Osteocyte (in vitro differentiated cells): ENCODE measurements around the gene FLAD1. TPM values are rescaled to one million over a fixed set of nuclear protein-coding genes. Genes with fewer than 3 reads are reported as not detected.

ENCODE experiments used
- DNase-seq: peaks from one replicate; pipeline ENCODE4 v3.0.0; 2021; ENCODE audit warnings: mixed read lengths; ENCODE audit not compliant: unreplicated experiment; ENCODE audit errors: extremely low spot score
- H3K27ac Mint-ChIP-seq: one replicate; pipeline ENCODE4 v1.8.0; 2021; ENCODE audit warnings: mild to moderate bottlenecking, mixed read lengths; ENCODE audit not compliant: unreplicated experiment
- H3K27me3 Mint-ChIP-seq: one replicate; pipeline ENCODE4 v1.8.0; 2021; ENCODE audit warnings: mixed read lengths; ENCODE audit not compliant: unreplicated experiment
- H3K36me3 Mint-ChIP-seq: one replicate; pipeline ENCODE4 v1.8.0; 2021; ENCODE audit warnings: mixed read lengths; ENCODE audit not compliant: unreplicated experiment
- H3K4me1 Mint-ChIP-seq: one replicate; pipeline ENCODE4 v1.8.0; 2021; ENCODE audit warnings: mixed read lengths; ENCODE audit not compliant: unreplicated experiment
- H3K4me3 Mint-ChIP-seq: one replicate; pipeline ENCODE4 v1.8.0; 2021; ENCODE audit warnings: mild to moderate bottlenecking, moderate library complexity, mixed read lengths; ENCODE audit not compliant: unreplicated experiment
- H3K9me3 Mint-ChIP-seq: one replicate; pipeline ENCODE4 v1.8.0; 2021; ENCODE audit warnings: mixed read lengths; ENCODE audit not compliant: unreplicated experiment
- CTCF ChIP-seq: fragments of 200-600 bp; sonication (generic); IDR thresholded peaks from 2 replicates; pipeline ENCODE4 v1.5.0; 2021; ENCODE audit warnings: antibody characterized with exemption, mild to moderate bottlenecking, moderate library complexity
- total RNA-seq: library from RNA; stranded (reverse); gene quantifications from 2 replicates; pipeline ENCODE4 v1.2.1, GENCODE V29; 2021

The FLAD1 gene
- total RNA-seq, 1 donor from 2014 or later: 31.2 TPM

- no peaks in the 10 kb centered on the region for H3K27me3 Mint-ChIP-seq
- H3K36me3 Mint-ChIP-seq: no peaks in the 10 kb centered on the region
- H3K9me3 Mint-ChIP-seq: no peaks in the 10 kb centered on the region
- peak overlapping the region; percentile 59 for H3K27ac Mint-ChIP-seq
- DNase-seq: no peak
- TF ChIP-seq CTCF: no peak
- peaks cover 38% of the 10 kb centered on the region for H3K4me1 Mint-ChIP-seq
- peak overlapping the region; percentile 40 for H3K4me3 Mint-ChIP-seq
Measured at GRCh38 chr1:155017946-155018316, 34.8 kb downstream of the FLAD1 start.

GRCh38 chr1:155018617-155019348 lies 35.6 kb downstream of the FLAD1 start:
- H3K27ac Mint-ChIP-seq: peak overlapping the region; percentile 64
- DNase-seq: no peak
- no peaks in the 10 kb centered on the region for H3K27me3 Mint-ChIP-seq

GRCh38 chr1:155019377-155020245 lies 36.5 kb downstream of the FLAD1 start:
- peaks cover 38% of the 10 kb centered on the region for H3K4me1 Mint-ChIP-seq
- no peak overlapping the region for H3K4me3 Mint-ChIP-seq
- H3K9me3 Mint-ChIP-seq: no peaks in the 10 kb centered on the region
- H3K36me3 Mint-ChIP-seq: no peaks in the 10 kb centered on the region
- H3K27ac Mint-ChIP-seq: peak overlapping the region; percentile 64
- H3K27me3 Mint-ChIP-seq: no peaks in the 10 kb centered on the region
- no peak for DNase-seq
- no peak for TF ChIP-seq CTCF

More at GRCh38 chr1:155018617-155019348, 35.6 kb downstream of the FLAD1 start:
- Mint-ChIP-seq H3K9me3 (no peaks in the 10 kb centered on the region), H3K4me1 (peaks cover 38% of the 10 kb centered on the region), H3K4me3 (no peak overlapping the region), H3K36me3 (no peaks in the 10 kb centered on the region)
- no peak for TF ChIP-seq CTCF

- Mint-ChIP-seq H3K4me3 (no peak overlapping the region), H3K27me3 (no peaks in the 10 kb centered on the region), H3K36me3 (no peaks in the 10 kb centered on the region), H3K27ac (no peak overlapping the region), H3K9me3 (no peaks in the 10 kb centered on the region), H3K4me1 (peaks cover 34% of the 10 kb centered on the region)
- DNase-seq: no peak
- no peak for TF ChIP-seq CTCF
Measured at GRCh38 chr1:155022136-155022926, 39.2 kb downstream of the FLAD1 start.
